ACC112 (cell line): Measurements from ENCODE around the gene PLXDC1.

Experiments used
- H2AFZ ChIP-seq: fragments of 200-600 bp; sonication (generic); one replicate; pipeline ENCODE4 v1.6.0; 2017; ENCODE audit warnings: antibody characterized with exemption, low read length; ENCODE audit not compliant: unreplicated experiment
- H3K27ac ChIP-seq: fragments of 200-600 bp; sonication (generic); 2 replicates; pipeline ENCODE4 v1.5.1; 2014; ENCODE audit warnings: low read depth, mild to moderate bottlenecking, antibody characterized with exemption, low read length, moderate library complexity
- H3K27me3 ChIP-seq: fragments of 200-600 bp; sonication (generic); 2 replicates; pipeline ENCODE4 v1.6.1; 2014; ENCODE audit warnings: mild to moderate bottlenecking, antibody characterized with exemption, low read length, moderate library complexity, mixed read lengths; ENCODE audit not compliant: insufficient read depth
- H3K36me3 ChIP-seq: fragments of 200-600 bp; sonication (generic); 2 replicates; pipeline ENCODE4 v1.6.1; 2016; ENCODE audit warnings: mild to moderate bottlenecking, antibody characterized with exemption, low read length, moderate library complexity, mixed read lengths; ENCODE audit not compliant: insufficient read depth
- H3K4me1 ChIP-seq: fragments of 200-600 bp; sonication (generic); one replicate; pipeline ENCODE4 v1.6.1; 2016; ENCODE audit warnings: low read length, mixed read lengths; ENCODE audit not compliant: insufficient read depth, unreplicated experiment, control insufficient read depth
- H3K4me3 ChIP-seq: fragments of 200-600 bp; sonication (generic); 2 replicates; pipeline ENCODE4 v1.5.1; 2014; ENCODE audit warnings: mild to moderate bottlenecking, low read depth, low read length
- H3K79me2 ChIP-seq: fragments of 200-600 bp; sonication (generic); one replicate; pipeline ENCODE4 v1.6.0; 2016; ENCODE audit warnings: low read length; ENCODE audit not compliant: control insufficient read depth, unreplicated experiment, insufficient read depth

PLXDC1 gene

DNA sequence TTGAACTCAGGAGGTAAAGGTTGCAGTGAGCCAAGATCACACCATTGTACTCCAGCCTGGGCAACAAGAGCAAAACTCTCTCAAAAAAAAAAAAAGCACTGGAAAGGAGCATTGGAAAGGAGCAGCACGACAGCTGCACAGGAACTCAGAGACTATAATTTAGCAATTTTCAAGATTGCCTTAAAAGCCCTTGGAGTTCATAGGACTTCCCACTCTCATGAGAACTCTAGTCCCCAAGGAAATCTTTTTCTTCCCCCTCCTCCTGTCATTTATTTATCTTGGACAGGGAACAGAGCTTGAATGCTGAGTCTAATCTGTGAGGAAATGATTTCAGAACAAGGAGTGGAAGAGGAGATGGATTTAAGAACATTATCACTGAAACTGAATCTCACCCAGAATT lies 69.0 kb downstream of the PLXDC1 start:
- Histone ChIP-seq H3K36me3 (no peaks in the 10 kb centered on the region), H3K27ac (peak overlapping the region; percentile 35), H3K79me2 (no peaks in the 10 kb centered on the region), H2AFZ (no peak overlapping the region), H3K27me3 (0 out of 2 replicates have a peak, but pooled peaks cover 3% of the 10 kb centered on the region), H3K4me1 (peaks cover 30% of the 10 kb centered on the region), H3K4me3 (no peak overlapping the region)

DNA sequence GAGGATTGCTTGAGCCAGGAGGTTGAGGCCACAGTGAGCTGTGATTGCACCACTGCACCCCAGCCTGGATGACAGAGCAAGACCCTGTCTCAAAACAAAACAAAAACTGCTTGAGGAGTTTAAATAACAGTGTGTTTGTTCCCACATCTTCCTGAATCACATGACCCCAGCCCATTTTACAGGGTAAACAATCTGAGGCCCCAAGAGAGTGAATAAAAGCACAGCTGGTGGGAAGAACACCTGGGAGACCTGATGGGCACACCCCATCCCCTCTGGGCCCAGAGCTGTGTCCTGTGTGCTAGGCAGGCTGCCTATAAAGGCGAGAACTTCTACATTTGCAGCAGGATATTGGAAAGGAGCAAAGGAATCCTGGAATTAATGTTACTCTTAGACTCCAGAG lies 69.6 kb downstream of the PLXDC1 start:
- Histone ChIP-seq H3K27ac (peak overlapping the region; percentile 35; the same call in 1 of the 2 replicates), H3K4me1 (peaks cover 30% of the 10 kb centered on the region), H2AFZ (no peak overlapping the region), H3K79me2 (no peaks in the 10 kb centered on the region), H3K27me3 (0 out of 2 replicates have a peak, but pooled peaks cover 3% of the 10 kb centered on the region), H3K36me3 (no peaks in the 10 kb centered on the region), H3K4me3 (no peak overlapping the region)

DNA sequence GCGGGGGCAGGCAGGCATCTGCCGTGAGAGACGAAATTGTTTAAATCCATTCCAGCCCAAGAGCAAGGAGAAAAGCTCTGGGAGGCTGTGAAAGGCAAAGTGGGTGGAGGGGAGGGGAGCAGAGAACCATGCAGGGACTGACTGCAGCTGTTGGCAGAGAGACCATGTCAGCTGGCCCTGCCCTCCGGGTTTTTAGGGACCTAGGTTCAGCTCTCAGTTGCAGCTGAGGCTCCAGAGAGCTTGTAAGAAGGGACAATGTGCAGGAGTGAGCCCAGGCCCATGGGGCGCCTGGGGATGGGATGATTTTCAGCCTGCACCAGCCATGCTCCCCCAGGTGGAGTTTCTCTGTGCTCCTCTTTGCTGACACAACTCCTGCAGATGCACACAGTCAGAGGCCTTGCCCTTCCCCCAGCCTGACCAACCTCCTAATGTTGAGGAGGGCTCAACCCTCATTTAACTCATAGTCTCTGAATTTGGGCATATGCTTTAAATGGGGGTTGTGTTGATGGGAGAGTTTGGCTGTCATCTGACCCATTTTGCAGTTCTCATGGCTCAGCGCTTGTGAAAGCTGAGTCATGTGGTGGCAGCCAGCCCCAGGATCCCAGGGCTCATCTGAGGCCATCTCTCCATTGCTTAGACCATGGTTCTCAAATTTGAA lies 70.9 kb downstream of the PLXDC1 start:
- Histone ChIP-seq H3K27ac (no peak overlapping the region), H3K79me2 (no peaks in the 10 kb centered on the region), H3K36me3 (no peaks in the 10 kb centered on the region), H2AFZ (no peak overlapping the region), H3K4me3 (no peak overlapping the region), H3K4me1 (peaks cover 30% of the 10 kb centered on the region), H3K27me3 (0 out of 2 replicates have a peak, but pooled peaks cover 3% of the 10 kb centered on the region)

DNA sequence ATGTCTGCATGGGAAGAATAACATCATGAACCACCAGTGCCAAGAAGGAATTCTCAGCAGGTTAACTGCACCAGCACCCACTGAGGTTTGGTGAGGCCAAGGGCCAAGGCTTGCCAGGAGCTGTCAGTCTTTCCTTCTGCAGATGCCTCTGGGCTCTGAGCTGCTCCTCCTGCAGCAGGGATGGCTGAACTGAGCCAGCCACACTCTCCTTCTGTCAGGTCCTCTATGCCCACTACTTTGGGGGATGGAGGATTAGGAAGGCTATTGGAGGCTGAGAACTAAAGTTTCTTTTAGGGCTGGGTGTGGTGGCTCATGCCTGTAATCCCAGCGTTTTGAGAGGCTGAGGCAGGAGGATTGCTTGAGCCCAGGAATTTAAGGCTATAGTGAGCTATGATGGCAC lies 71.6 kb downstream of the PLXDC1 start:
- Histone ChIP-seq H3K27ac (no peak overlapping the region), H3K27me3 (no peaks in the 10 kb centered on the region), H3K4me1 (peaks cover 30% of the 10 kb centered on the region), H3K79me2 (no peaks in the 10 kb centered on the region), H3K36me3 (no peaks in the 10 kb centered on the region), H2AFZ (no peak overlapping the region), H3K4me3 (no peak overlapping the region)

DNA sequence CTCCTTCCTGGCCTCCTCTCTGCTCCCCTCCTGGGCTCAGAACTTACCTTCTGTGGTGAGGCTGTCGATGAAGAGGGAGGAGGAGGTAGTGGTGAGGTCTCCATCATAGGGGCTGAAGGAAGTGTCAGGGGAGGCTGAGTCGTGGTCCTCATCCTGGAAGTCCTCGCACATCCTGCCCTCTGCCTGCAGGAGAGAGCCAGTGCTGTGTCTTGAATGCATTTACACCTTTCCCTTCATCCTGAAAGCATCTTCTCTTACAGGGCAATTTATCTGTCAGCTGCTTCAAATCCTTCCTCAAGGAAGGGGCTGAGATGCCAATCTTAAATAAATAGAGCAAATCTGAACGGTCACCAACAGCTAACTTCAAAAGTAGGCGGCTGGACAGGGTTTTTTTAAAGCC lies 73.6 kb downstream of the PLXDC1 start:
- H3K27me3 ChIP-seq: no peaks in the 10 kb centered on the region
- H3K4me1 ChIP-seq: peaks cover 25% of the 10 kb centered on the region
- no peaks in the 10 kb centered on the region for H3K79me2 ChIP-seq
- H3K4me3 ChIP-seq: no peak overlapping the region
- no peak overlapping the region for H2AFZ ChIP-seq
- H3K27ac ChIP-seq: no peak overlapping the region
- no peaks in the 10 kb centered on the region for H3K36me3 ChIP-seq

DNA sequence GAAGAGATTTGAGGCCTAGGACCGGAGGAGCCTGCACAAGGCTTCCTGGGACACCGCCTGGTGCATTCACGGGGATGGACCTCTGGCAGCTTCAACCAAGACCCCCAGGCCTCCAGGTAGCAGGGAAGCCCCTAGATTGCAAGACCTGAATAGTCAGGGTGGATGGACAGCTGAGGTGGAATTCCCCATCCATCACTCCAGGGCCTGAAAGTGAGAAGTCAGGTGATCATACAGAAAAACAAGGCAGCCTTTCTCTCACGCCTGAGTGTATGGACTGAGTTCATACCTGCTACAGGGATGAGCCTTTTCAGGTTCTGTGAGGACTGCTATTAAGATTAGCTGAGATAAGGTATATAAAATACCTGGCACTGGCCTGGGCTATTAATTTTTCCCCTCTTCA lies 74.2 kb downstream of the PLXDC1 start:
- Histone ChIP-seq H3K4me1 (peaks cover 19% of the 10 kb centered on the region), H3K27me3 (no peaks in the 10 kb centered on the region), H3K36me3 (no peaks in the 10 kb centered on the region), H3K79me2 (no peaks in the 10 kb centered on the region), H3K27ac (no peak overlapping the region), H3K4me3 (no peak overlapping the region), H2AFZ (no peak overlapping the region)

DNA sequence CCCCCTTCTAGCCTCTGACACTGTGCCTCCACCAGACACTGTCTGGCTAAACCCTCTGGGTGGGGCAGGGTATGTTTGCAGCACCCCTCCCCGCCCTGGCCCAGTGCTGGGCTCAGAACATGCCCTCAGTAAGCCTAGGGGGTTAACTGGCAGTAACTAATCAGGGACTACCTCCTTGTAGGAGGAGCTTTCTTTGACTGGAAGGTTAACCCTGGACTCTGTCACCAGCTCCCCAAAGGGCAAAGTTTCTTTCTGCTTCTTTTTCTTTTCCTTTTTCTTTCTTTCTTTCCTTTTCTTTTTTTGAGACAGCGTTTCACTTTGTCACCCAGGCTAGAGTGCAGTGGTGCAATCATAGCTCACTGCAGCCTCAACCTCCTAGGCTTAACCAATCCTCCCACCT lies 76.8 kb downstream of the PLXDC1 start:
- Histone ChIP-seq H3K4me1 (no peaks in the 10 kb centered on the region), H3K4me3 (no peak overlapping the region), H3K27ac (no peak overlapping the region), H3K36me3 (no peaks in the 10 kb centered on the region), H3K27me3 (no peaks in the 10 kb centered on the region), H3K79me2 (no peaks in the 10 kb centered on the region), H2AFZ (no peak overlapping the region)

DNA sequence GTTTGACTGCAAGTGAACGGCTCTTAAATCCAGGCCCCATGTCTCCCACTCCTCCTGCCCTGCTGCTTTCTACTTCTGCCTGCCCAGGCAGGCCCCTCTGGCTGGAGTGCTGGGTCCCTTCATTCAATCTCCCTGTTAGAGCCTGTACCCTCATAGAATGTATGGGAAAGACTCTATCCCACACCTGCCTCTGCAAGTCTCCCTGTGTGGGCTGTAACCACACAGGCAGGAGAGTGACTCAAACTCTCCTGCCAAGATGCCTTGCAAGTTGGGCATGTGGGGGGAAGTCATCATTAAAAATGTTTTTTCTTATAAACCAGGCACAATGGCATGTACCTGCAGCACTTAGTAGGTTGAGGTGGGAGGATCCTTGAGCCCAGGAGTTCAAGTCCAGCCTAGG lies 77.5 kb downstream of the PLXDC1 start:
- no peaks in the 10 kb centered on the region for H3K4me1 ChIP-seq

DNA sequence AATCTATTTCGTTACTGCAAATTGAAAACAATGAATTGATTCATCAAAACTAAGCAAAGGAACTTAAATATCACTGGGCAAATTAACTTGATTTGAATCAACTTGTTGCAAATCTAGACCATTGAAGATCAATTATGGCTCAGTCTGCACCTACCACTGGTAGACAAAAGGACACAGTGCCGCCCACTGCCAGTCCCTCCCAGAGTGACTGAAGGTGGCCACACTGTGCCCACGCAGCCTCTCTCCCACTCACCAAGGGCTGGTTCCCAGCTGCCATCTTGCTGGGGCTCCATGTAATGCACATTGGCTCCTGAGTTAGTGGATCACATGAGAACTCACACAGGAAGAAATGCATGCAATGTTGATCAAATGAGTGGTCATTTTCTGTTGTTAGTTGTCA lies 78.1 kb downstream of the PLXDC1 start:
- no peaks in the 10 kb centered on the region for H3K27me3 ChIP-seq
- H2AFZ ChIP-seq: no peak overlapping the region
- no peaks in the 10 kb centered on the region for H3K4me1 ChIP-seq
- H3K36me3 ChIP-seq: no peaks in the 10 kb centered on the region
- no peak overlapping the region for H3K27ac ChIP-seq
- no peak overlapping the region for H3K4me3 ChIP-seq
- no peaks in the 10 kb centered on the region for H3K79me2 ChIP-seq

More for the DNA sequence above, 77.5 kb downstream of the PLXDC1 start:
- no peaks in the 10 kb centered on the region for H3K27me3 ChIP-seq
- no peaks in the 10 kb centered on the region for H3K36me3 ChIP-seq
- no peak overlapping the region for H2AFZ ChIP-seq
- no peak overlapping the region for H3K4me3 ChIP-seq
- H3K27ac ChIP-seq: no peak overlapping the region
- H3K79me2 ChIP-seq: no peaks in the 10 kb centered on the region

DNA sequence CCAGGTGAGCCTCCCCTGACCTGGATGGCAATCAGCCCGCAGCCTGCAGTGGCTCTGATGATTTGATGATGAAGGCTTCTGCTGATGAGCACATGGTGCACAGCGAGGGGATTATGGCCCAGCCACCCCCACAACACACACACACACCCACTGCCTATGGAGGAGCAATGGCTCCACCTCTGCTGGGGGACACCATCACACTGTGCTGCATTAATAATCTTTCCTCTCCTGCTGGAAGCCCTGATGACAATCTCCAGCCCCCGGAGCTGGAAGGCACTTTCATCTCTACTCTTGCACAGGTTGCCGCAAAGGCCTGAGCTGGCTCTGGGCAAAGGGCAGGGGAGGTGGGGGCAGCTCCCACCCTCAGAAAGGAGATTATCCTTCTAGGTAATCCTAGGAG lies 79.9 kb downstream of the PLXDC1 start:
- H3K4me3 ChIP-seq: no peak overlapping the region
- H3K36me3 ChIP-seq: no peaks in the 10 kb centered on the region
- H3K4me1 ChIP-seq: no peaks in the 10 kb centered on the region
- H3K79me2 ChIP-seq: no peaks in the 10 kb centered on the region
- no peak overlapping the region for H3K27ac ChIP-seq
- no peaks in the 10 kb centered on the region for H3K27me3 ChIP-seq
- H2AFZ ChIP-seq: no peak overlapping the region

DNA sequence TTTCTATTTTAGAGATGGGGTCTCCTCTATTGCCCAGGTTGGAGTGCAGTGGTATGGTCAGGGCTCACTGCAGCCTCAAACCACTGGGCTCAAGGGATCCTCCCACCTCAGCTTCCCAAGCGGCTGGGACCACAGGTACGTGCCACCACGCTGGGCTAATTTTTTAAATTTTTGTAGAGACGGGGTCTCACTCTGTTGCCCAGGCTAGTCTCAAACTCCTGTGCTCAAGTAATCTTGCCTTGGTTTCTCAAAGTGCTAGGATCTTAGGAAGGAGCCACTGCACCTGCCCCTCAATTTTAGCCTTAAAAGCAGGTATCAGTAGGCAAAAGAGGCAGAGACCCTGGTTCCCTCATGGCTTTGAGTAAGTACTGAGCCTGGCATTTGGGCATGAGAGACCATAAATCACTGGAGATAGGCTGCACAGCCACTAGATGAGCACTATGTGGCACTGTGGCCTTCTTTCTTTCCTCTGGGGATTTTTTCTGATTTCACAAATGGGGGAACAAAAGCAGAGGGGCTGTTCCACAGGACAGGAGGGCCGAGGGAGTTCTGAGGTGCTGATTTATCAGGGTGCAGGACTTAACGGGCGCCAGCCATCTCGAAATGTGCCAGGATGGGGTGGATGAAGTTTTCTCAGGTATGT lies 82.2 kb downstream of the PLXDC1 start:
- no peak overlapping the region for H3K4me3 ChIP-seq
- no peak overlapping the region for H2AFZ ChIP-seq
- H3K27me3 ChIP-seq: no peaks in the 10 kb centered on the region
- H3K4me1 ChIP-seq: peaks cover 7% of the 10 kb centered on the region
- H3K36me3 ChIP-seq: no peaks in the 10 kb centered on the region
- H3K27ac ChIP-seq: no peak overlapping the region
- H3K79me2 ChIP-seq: no peaks in the 10 kb centered on the region
